HG02938 (cell line): ENCODE data around the gene DNAH17.

Experiments used
- ATAC-seq: cut with Tn5 transposase; IDR thresholded peaks from one replicate; pipeline ENCODE4 v1.9.1; 2021; ENCODE audit warnings: mild to moderate bottlenecking, moderate library complexity; ENCODE audit not compliant: unreplicated experiment

The DNAH17 gene

DNA sequence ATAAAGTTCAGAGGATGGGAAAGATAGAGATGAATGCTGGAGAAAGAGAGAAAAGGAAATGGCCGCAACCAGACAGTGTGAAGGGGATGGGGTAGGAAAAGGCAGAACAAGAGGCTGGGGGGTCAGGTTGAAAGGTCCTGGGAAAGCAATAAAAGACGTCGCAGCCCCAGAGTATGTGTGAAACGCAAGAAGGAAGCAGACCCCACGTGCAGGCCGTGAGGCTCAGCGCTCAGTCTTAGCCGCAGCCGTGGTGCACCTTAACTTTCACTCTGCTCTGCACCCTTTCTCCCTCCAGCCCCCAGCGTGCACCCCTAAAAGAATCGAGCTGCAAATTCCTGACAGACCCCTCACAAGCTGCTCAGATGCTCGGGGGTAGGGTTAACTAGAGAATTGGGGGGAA lies 1.9 kb downstream of the DNAH17 start:
- ATAC-seq: no peak

DNA sequence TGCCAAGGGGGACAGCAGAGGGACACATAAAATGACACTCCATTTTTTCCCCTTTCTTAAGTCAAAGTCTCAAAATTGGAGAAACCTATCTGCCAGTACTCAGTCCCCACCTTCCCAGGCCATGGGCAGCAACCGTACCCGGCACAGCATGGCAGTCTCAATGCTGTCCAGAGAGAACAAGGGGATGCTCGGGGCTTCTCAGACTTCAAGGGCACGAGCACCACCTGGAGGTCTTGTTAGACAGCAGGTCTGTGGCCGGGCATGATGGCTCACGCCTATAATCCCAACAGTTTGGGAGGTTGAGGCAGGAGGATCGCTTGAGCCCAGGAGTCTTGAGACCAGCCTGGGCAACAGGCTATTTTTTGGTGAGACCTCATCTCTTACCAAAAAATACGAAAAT lies 3.2 kb downstream of the DNAH17 start:
- ATAC-seq: no peak

DNA sequence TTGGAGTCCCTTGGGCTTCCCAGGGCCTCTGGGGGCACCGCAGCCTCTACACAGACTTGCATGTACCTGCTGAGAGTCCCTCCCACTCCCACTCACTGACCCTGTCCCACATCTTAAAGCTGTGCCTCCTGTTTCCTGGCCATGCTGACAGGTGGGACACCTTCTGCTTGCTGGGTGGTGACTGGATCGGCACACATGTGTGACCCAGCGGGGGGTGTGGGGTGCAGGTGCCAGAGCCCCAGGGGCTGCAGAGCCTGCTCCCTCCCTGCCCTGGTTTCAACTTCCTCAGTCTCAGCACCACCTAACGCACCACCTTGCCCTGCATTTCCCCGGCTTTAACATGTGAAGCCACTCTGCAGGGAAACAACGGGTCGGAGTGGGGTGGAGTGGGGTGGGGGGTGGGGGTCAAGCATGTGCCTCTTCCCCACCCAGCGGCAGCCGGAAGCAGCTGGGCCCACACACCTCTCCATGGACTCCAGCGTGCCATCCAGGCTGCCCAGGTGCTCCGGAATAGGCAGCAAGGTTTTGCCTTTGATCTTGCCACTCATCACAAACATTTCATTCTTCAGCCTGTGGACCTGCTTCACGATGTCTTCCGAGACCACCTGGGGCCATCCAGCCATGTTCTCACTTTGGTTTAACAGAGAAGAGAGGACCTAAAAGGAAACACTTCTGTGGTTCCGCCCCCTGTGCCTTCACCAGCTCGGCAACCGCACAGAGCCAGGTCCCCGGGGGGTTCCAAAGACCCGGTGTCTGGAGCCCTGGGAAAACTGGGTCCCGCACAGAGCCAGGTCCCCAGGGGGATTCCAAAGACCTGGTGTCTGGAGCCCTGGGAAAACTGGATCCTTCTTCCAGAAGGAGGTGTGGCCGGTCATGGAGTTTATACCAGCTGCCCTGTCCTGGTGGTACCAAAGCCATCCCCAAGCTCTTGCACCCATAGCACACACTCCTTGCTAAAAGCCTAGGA lies 4.7 kb downstream of the DNAH17 start:
- ATAC-seq: no peak

DNA sequence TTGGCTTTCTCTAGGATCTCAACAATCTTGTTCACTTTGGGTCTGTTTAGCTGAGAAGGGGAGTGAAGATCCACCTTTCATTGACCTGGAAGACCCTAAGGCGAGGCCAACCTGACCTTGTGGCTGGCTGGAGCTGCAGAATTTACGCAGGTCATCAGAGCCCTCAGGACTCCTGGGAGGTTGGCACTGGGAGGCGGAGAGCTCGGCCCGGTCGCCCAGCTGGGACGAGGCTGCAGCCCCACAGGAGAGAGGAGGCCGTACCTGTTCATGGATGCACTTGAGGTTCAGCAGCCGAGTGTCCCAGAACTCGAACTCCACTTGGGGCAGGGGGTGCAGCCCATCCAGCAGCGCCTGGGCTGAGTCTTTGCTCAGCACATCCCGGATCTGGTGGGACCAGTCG lies 5.9 kb downstream of the DNAH17 start:
- no peak for ATAC-seq

DNA sequence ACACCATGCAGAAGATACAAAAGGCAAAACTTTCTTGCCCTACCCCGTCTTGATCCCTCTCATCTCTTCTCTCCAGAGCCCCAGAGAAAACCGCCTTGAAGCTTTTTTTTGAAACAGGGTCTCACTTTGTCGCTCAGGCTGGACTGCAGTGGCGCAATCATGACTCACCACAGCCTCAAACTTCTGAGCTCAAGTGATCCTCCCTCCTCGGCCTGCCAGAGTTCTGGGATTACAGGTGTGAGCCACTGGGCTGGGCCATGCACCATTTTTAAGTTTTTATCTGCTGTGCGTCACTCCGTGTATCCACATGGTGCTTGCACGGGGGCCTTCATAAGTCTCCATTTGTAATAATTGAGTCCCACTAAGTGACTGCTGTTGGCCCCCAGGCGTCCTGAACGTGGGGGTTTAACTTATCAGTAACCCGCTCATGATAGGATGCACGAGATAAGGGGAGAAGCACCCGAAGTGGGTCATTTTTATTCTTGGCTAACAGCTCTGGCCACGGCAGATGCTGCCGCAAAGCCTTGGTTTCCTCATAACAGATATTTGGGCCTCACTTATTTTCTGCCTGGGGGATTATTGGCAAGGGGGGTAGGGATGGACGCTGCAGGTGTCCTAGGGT lies 8.6 kb downstream of the DNAH17 start:
- ATAC-seq: no peak

DNA sequence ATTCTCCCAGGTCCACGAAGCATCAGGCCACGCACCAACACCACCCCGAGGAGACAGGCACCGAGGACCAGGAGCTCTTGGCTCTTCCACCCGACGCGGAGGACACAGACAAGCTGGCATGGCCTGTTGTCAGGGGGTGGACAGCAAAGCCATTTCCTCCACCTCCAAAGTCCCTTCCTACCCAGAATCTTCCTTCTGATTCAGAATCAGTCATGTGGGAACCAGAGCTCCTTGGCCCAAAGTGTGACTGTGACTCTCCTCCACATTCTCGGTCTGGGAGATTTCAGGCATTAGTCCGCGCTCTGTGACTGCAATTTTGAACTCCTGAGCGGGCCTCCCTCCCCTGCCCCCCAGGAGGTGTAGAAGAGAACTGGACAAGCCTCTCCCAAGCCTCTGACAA lies 9.2 kb downstream of the DNAH17 start:
- ATAC-seq: no peak

DNA sequence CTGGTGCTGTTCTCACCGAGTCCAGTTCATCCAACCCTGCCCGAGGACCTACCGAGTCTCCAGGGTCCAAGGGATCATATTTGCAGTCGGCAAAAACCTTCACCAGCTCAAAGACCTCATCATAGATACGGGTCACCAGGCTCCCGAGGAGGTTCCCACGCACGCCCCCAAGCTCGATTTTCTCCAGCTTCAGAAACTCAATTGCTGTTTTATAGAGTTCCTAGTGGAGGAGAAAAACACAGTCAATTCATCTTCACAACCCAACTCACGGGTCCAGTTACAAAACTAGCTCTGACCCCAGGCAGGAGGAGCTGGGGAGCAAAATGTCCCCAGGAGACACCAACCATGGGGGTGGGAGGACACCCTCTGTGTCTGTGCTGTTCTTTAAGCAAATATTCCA lies 10.2 kb downstream of the DNAH17 start:
- ATAC-seq: no peak

DNA sequence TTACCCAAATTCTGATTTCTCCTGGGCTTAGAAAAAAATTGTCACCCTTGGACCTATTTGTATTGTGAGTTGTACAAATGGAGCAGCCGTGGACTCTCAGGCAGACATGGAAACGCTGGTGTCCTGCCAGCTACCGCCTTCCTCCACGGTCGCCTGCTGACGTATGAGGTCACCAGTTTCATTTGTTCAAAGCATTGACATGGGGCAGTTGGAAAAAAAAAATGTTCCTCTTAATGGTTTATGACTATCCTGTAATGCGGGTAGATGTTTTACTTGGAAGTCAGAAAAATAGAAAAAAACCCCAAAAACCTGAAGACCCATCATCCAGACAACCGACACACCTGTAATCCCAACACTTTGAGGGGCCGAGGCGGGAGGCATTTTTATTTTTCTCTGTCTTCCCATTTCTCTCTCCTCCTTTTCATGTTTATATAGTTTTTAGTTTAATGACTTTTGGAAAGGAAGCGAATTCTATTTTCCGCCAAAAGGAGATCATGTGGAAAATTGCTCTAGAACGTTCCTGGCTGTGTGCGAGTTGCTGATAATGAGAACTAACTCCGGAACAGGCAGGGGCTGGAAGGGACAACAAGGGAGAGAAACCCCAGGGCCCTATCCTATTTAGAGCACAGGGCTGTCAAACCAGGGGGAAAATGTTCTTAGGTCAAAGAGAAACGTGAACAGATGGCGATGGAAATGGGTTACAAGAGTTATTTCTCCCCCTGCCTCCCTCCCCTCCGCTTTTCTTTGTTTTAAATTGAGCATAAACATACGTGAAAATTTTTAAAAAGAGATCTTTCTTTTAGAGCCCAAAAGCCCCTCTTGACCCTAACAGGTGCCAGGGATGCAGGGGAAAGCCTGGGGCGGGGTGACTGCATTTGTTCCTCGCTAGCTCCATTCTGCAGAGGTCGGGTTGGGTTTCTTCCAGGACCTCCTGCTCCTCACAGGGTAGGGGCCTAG lies 13.7 kb downstream of the DNAH17 start:
- ATAC-seq: no peak

DNA sequence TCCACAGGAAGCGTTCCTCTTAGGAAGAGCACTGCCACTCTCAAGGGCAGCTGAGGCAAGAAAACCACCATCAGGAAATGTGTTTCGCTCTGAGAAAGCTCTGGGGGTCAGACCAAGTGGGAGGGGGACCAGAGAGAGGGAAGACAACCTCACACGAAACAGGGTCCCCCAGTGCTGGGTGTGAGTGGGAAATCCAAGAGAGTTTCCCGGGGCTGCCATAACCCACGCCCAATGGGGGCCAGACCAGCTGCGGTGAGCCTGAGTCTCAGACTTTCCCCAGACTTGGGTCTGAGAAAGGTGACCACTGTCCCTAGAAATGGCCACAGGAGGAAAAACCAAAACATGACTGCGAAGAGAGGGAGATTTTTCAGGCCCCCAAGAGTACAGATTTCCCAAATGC lies 14.5 kb downstream of the DNAH17 start:
- no peak for ATAC-seq

DNA sequence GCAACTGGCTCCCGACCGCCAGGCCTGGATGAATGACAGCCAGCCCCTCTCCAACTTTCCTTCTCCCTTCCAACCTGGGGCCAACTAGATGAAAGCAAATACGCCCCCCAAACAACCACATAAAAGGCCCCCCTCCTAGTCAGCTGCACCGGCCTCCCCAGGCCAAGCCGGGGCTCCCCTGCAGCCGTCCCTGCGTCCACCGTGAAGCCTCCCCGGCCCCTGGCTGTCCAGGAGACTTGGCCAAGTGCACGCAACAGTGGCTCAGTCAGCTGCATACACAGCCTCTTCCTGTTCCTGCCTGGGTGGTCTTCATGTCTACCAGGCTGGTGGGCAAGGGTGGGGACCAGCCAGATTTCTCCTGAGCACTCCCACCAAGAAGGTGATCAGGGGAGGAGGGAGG lies 16.0 kb downstream of the DNAH17 start:
- ATAC-seq: no peak

DNA sequence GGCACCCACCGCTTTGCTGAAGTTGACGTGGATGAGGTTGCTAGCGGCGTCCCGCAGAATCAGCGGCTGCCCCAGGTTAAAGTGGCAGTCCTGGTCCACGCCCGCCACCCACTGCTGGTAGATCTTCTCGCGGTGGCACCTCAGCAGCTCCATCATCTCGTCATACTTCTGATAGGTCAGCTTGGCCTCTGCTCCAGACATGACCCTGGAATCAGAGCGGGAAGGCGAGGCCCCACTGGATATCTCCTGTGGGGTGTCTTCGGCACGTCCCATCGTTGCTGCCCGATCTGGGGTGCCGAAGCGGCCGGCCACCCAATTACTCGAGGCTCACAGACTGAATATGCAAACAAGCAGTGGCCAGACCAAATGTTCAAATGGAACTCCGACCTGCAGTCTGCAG lies 16.5 kb downstream of the DNAH17 start:
- no peak for ATAC-seq

DNA sequence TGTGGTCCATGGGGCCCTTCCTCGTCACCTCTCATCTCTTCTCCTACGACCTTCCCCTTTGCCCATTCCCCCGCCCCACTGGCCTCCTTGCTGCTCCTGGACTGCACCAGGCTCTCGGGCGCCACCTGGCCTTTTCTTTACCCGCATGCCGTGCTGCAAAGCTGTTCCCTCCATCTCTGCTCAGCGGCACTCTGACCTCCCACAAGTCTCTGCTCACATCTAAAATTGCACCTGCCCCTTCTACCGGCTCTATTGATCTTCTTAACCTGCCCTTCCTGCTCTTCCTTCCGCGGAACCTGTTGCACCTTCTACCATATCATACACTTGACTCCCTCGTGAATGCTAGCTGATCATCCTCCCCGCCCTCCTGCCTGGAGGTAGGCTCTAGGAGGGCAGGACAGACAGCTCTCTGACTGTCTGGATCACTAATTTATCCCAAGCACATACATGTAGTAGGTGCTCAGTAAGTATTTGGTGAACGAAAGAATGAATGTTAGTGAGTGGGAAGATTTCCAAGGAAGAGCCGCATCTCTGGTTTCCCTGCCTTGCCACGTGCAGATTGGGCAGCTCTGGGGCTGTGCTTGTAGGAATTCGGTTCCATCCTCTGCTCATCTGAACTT lies 17.3 kb downstream of the DNAH17 start:
- no peak for ATAC-seq

DNA sequence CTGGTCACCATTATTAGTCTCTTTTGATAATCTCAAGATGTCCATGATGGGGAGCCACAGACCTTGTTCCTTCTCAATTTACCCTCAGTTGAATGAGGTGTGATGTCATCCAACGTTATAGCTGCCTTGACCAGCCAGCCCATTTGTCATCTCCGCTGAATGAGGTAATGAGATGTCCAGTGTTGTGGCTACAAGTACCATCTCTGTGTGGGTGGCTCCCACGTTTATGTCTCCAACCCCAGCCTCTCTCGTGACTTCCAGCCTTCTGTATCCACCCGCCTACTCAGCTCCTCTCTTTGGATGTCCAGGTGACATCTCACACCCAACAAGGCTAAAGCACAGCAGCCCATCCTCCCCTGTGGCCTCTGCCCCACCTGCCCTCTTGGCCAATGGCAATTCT lies 18.2 kb downstream of the DNAH17 start:
- no peak for ATAC-seq

DNA sequence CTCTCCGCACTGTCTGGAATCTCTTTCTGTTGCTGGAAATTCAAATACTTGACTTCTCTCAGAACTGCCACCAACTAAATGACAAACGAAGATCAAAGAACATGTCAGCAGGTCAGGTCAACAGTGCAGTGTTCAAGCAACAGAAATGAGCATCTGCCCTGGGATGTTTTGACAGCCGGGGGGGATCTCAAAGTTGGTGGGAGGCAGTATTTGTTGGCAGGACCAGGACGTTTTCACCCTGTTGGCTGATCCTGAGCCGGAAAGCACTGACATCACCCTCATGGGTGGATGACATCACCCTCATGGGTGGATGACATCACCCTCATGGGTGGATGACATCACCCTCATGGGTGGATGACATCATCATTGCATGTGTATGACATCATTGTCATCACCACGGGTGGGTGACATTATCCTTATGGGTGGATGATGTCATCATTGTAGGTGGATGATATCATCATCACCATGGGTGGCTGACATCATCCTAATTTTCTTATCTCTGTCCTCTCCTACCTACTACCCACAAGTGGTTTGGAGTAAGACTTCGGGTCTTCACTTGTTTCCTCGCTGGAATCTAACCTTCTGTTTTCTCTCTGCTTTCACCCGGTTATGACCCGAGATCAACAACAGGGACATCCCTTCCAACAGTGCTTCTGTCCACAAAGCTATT lies 18.9 kb downstream of the DNAH17 start:
- ATAC-seq: no peak

DNA sequence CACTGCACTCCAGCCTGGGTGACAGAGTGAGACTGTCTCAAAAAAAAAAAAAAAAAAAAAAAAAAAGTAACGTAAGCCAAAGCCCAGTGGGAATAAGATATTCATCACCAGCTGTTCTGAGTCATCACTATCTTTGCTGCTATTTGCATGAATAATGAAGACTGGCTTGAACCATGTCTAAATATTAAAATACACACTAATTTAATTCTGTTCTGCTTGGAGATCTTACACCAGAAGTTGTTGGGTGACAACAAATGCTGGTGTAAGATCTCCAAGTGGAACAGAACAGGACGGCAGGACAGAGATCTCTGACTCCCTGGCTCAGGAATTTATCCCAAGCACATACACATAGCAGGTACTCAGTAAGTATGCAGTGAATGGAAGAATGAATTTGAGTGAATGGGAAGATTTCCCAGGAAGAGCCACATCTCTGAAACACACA lies 19.6 kb downstream of the DNAH17 start:
- ATAC-seq: no peak

DNA sequence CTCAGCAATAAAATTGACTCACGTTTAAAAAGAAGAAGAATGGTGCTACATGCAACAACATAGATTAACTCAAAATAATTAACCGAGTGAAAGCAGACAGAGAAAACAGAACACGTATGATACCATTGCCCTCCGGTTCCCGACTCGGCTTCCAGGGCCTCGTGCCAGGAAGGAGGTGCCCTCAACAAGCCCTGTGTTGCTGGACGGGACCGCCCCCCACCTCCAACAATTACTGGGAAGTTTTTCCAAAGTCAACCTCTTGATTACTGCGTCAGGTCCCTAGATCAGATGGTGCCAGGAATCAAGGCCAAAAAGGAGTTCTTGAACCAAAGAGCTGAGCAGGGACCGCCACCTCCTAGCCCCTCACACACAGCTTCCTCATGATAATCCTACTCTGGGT lies 20.4 kb downstream of the DNAH17 start:
- no peak for ATAC-seq

DNA sequence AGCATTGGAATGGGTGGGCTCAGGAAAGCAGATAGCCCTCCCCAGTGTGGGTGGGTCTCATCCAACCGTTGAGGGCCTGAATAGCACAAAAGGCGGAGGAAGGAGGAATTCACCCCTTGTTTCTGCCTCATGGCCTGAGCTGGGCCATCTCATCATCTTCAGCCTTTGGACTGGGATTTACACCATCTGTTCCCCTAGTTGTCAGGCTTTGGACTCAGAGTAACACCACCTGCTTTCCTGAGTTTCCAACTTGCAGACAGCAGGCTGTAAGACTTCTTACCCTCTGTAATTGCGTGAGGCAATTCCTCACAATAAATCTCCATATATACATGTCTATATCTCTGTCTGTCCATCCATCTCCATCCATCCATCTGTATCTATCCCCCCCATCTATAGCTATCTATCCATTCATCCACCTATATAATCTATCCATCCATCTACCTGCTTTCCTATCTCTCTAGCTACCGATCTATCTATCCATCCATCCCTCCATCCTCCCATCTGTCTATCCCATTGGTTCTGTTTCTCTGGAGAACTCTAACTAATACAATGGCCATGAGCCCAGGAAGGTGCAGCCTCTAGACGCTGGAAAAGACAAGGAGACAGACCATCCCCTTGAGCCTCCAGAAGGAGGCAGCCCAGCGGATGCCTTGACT lies 21.3 kb downstream of the DNAH17 start:
- no peak for ATAC-seq

DNA sequence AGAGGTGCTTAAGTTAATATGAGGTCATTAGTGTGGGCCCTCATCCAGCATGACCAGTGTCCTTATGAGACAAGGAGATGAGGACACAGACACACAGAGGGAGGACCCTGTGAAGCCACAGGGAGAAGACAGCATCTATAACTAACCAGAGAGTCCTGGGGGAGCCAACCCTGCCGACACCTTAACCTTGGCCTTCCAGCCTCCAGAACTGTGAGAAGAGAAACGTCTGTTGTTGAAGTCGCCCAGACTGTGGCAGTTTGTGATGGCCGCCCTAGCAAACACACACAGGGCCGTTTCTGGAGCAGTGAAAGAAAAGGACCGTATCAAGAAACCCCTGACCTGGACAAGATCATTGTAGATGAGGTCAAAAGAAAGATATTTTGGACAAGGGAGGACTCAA lies 26.7 kb downstream of the DNAH17 start:
- ATAC-seq: no peak

DNA sequence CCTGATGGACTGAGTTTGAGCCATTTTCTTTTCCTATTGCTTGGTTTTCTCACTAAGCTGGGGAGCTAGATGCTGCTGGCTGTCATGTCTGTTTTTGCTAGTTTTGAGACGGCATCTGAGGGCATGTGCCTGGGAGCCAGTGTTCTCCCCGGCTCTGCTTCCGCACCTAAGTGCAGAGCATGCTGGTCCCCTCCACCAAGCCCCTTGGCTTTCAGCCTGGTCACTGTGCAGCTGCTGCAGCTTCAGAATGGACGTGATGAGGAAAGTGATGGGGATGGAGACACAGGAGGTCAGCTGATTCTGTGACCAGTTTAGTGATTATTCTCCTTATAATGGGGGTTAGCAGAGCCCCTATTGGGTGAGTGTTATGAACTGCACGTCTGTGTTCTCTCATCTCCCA lies 28.5 kb downstream of the DNAH17 start:
- ATAC-seq: no peak

DNA sequence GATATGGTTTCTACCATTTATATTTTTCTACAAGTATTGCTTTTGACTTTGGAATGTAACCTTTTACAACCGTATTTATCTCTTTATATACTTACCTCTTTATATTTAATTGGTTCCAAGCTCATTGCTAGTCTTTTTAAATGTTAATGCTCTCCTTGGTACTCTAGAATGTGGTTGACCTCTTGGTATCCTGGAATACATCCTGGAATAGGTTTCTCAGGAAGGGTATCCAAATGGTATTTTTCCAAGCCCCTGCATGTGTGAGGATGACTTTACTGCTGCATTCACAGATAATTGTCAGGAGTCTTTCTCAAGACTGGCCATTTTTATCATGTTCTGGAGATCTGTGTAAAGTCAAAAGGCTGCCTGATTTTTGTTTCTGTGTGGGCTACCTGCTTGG lies 30.2 kb downstream of the DNAH17 start:
- ATAC-seq: no peak
